HG02852 (cell line): ENCODE results near the gene PDE9A.
"Not testable (repeated sequence)": the region's sequence is repeated elsewhere in the genome, so short reads cannot be mapped to it uniquely, and the experiment has no call there.

Source experiments
- ATAC-seq: cut with Tn5 transposase; IDR thresholded peaks from one replicate; pipeline ENCODE4 v1.9.1; 2021; ENCODE audit warnings: mild to moderate bottlenecking, moderate library complexity; ENCODE audit not compliant: unreplicated experiment

The PDE9A gene

GRCh38 chr21:42624095-42624790 lies 29.2 kb upstream of the PDE9A start:
- ATAC-seq = no peak

GRCh38 chr21:42624936-42625335 lies 28.5 kb upstream of the PDE9A start:
- no peak for ATAC-seq

- no peak for ATAC-seq
These were observed 27.2 kb upstream of the PDE9A start for GRCh38 chr21:42626171-42626570.

GRCh38 chr21:42627527-42628289 lies 25.7 kb upstream of the PDE9A start:
- no peak for ATAC-seq

GRCh38 chr21:42628466-42629061 lies 24.9 kb upstream of the PDE9A start:
- not testable (repeated sequence) for ATAC-seq

GRCh38 chr21:42629933-42630589 lies 23.4 kb upstream of the PDE9A start:
- ATAC-seq = no peak

GRCh38 chr21:42630626-42631025 lies 22.8 kb upstream of the PDE9A start:
- ATAC-seq = no peak

- no peak for ATAC-seq
These were observed 22.3 kb upstream of the PDE9A start for GRCh38 chr21:42631142-42631541.

GRCh38 chr21:42632336-42632751 lies 21.1 kb upstream of the PDE9A start:
- no peak for ATAC-seq

- ATAC-seq = no peak
These were observed 20.4 kb upstream of the PDE9A start for GRCh38 chr21:42632771-42633690.

GRCh38 chr21:42633858-42634257 lies 19.6 kb upstream of the PDE9A start:
- no peak for ATAC-seq

GRCh38 chr21:42635848-42636519 lies 17.4 kb upstream of the PDE9A start:
- ATAC-seq = no peak

- no peak for ATAC-seq
These were observed 16.7 kb upstream of the PDE9A start for GRCh38 chr21:42636520-42637266.

GRCh38 chr21:42637267-42638041 lies 16.0 kb upstream of the PDE9A start:
- no peak for ATAC-seq

GRCh38 chr21:42638266-42638863 lies 15.1 kb upstream of the PDE9A start:
- ATAC-seq = no peak

- ATAC-seq = no peak
These were observed 13.7 kb upstream of the PDE9A start for GRCh38 chr21:42639646-42640152.

GRCh38 chr21:42640486-42640885 lies 12.9 kb upstream of the PDE9A start:
- no peak for ATAC-seq
